Pancreas (tissue), 10 donors: ENCODE data around the gene EFHD2. TPM values are rescaled to one million over a fixed set of nuclear protein-coding genes. Genes with fewer than 3 reads are reported as not detected.
"Not testable (repeated sequence)": the region's sequence is repeated elsewhere in the genome, so short reads cannot be mapped to it uniquely, and the experiment has no call there.

Experiments
- ATAC-seq, 4 donors: fragments of 200-7000 bp; cut with Tn5 transposase; one replicate each; pipeline versions ENCODE4 v1.8.0 to v1.9.1; 2020; ENCODE audit warnings: mild to moderate bottlenecking in 4 of 4, moderate library complexity in 4 of 4
- DNase-seq, 6 donors: peaks; one replicate each; pipeline ENCODE4 v3.0.0-alpha.2; 2020
- FAIRE-seq: peaks from 2 replicates; lab custom pipeline; 2012; peaks lifted over from hg19 to GRCh38; lab: Jason Lieb, UNC
- H3K27ac ChIP-seq, 4 donors: fragments of 200-600 bp; sonication (generic); 1 replicate in 3 of 4; 2 replicates in 1 of 4; pipeline versions ENCODE4 v1.5.0 to v1.8.0; 2020
- H3K27me3 ChIP-seq, 4 donors: fragments of 200-600 bp; one replicate each; pipeline ENCODE4 v1.8.0; 2021
- H3K36me3 ChIP-seq, 3 donors: fragments of 200-600 bp; sonication (generic) in 1 of 3; one replicate each; pipeline versions ENCODE4 v1.5.0 to v1.8.0; 2020 to 2021
- H3K4me1 ChIP-seq, 3 donors: fragments of 200-600 bp; one replicate each; pipeline ENCODE4 v1.8.0; 2021
- H3K4me3 ChIP-seq, 4 donors: fragments of 200-600 bp; sonication (generic) in 2 of 4; one replicate each; pipeline versions ENCODE4 v1.5.0 to v1.8.0; 2020 to 2021
- H3K9me3 ChIP-seq, 4 donors: fragments of 200-600 bp; one replicate each; pipeline ENCODE4 v1.8.0; 2021
- CTCF ChIP-seq, 4 donors: fragments of 200-600 bp; sonication (generic) in 3 of 4; IDR thresholded peaks; one replicate each; pipeline versions ENCODE4 v1.5.0 to v1.8.0; 2021; ENCODE audit warnings: antibody characterized with exemption in 4 of 4
- WGBS, 2 donors: extraction: QIAGEN DNeasy Blood & Tissue Kit; methylation state at CpG; one replicate each; pipeline ENCODE4 v1.1.7; 2013; 5-methylcytosine and 5-hydroxymethylcytosine counted together
- intact Hi-C, 3 donors: fragments of 100-400 bp; cut with DNase I; formaldehyde crosslinking; loops; one replicate each; pipeline versions ENCODE4 v1.11.1 to v1.14.2; 2022
- polyA plus RNA-seq, 2 donors: library from polyadenylated mRNA; stranded (reverse); fragments of 200-250 nt; gene quantifications; one replicate each; pipeline ENCODE4 v1.2.3, GENCODE V29; 2013
- total RNA-seq, 6 donors: library from RNA; stranded (reverse); fragmentation: NEBNext Ultra II Directional in 4 of 6; extraction: Animal tissue kit (Norgen Biotek cat#: 25700) in 4 of 6; gene quantifications; one replicate each; pipeline versions ENCODE4 v1.2.1 to v1.2.4, GENCODE V29; 2021 to 2023
- donor health status: healthy with polysubstance abuse.
- donor health status: DM: no; HTN: no; CAD: no; lungs with moderate emphysema.
- donor health status: DM: no; HTN: no; CAD: no.
- donor health status: control.
- donor health status: control.
- donor health status: Bipolar disorder and iron deficiency.
- donor health status: DM: yes; HTN: yes; CAD: no.
- donor health status: DM: no; HTN: no; CAD: no.
- donor health status: DM: no; HTN: no; CAD: no.
- donor health status: DM: yes; HTN: yes; CAD: no.

EFHD2 gene
- total and polyA plus RNA-seq, 8 donors: 30.5 to 47.4 (median 38.8) TPM

- ATAC-seq: peak in 3 of 4 donors; percentile 11 to 40 (median 14)
- intact Hi-C loops: no loop called here
- H3K27me3 ChIP-seq: no peaks in the 10 kb centered on the region
- TF ChIP-seq CTCF (IDR thresholded peaks at IDR 0.05): no peak
- no peaks in the 10 kb centered on the region for H3K36me3 ChIP-seq
- peak overlapping the region; percentile 4 to 81 (median 52) for H3K27ac ChIP-seq
- H3K4me3 ChIP-seq: peak overlapping the region in 1 of 4 donors; percentile 6
- H3K9me3 ChIP-seq: no peaks in the 10 kb centered on the region
- FAIRE-seq: no peak
- WGBS, 2 donors: 28 to 34% methylated on average over 10 of the region's 10 CpGs
- no peak for DNase-seq
- H3K4me1 ChIP-seq: peaks cover 8 to 39% (median 9%) of the 10 kb centered on the region in 3 donors
Measured at GRCh38 chr1:15459771-15460707, 50.4 kb downstream of the EFHD2 start.

GRCh38 chr1:15460708-15461095 is 51.0 kb downstream of the EFHD2 start:
- H3K27ac ChIP-seq: peak overlapping the region in 3 of 4 donors; percentile 4 to 81 (median 43)
- H3K9me3 ChIP-seq: no peaks in the 10 kb centered on the region
- intact Hi-C loops: no loop called here
- no peaks in the 10 kb centered on the region for H3K27me3 ChIP-seq
- no peak for TF ChIP-seq CTCF (IDR thresholded peaks at IDR 0.05)
- no peak for ATAC-seq
- H3K36me3 ChIP-seq: no peaks in the 10 kb centered on the region
- H3K4me1 ChIP-seq: peaks cover 5 to 39% (median 7%) of the 10 kb centered on the region in 3 donors
- DNase-seq: no peak
- 40 to 50% methylated on average over 9 of the region's 9 CpGs for WGBS, 2 donors
- no peak for FAIRE-seq
- no peak overlapping the region for H3K4me3 ChIP-seq

GRCh38 chr1:15463064-15463800 is 53.5 kb downstream of the EFHD2 start:
- H3K4me1 ChIP-seq: peaks cover 0 to 24% (median 5%) of the 10 kb centered on the region in 3 donors
- peak overlapping the region in 1 of 4 donors; percentile 62 for H3K27ac ChIP-seq

GRCh38 chr1:15463926-15464322 is 54.2 kb downstream of the EFHD2 start:
- Histone ChIP-seq H3K4me1 (peaks cover 0 to 23% (median 5%) of the 10 kb centered on the region in 3 donors), H3K27ac (peak overlapping the region in 1 of 4 donors; percentile 62)
- 68 to 75% methylated on average over 5 of the region's 5 CpGs for WGBS, 2 donors
- FAIRE-seq, H3K27me3 ChIP-seq, H3K9me3 ChIP-seq, H3K36me3 ChIP-seq, intact Hi-C loops, DNase-seq, H3K4me3 ChIP-seq, ATAC-seq: not testable (repeated sequence)

More at GRCh38 chr1:15463064-15463800, 53.5 kb downstream of the EFHD2 start:
- H3K27me3 ChIP-seq, H3K4me3 ChIP-seq, FAIRE-seq, intact Hi-C loops, H3K36me3 ChIP-seq, H3K9me3 ChIP-seq, DNase-seq: not testable (repeated sequence)
- WGBS, 2 donors: 44 to 46% methylated on average over 12 to 14 of the region's 15 CpGs
- peak in 3 of 4 donors; percentile 29 to 48 (median 36) for ATAC-seq

- H3K4me1 ChIP-seq: peaks cover 0 to 8% (median 8%) of the 10 kb centered on the region in 3 donors
- H3K36me3 ChIP-seq: no peaks in the 10 kb centered on the region
- FAIRE-seq (no peak), DNase-seq (no peak), ATAC-seq (no peak)
- intact Hi-C loops: no loop called here
- WGBS, 2 donors: 56 to 65% methylated on average over 7 of the region's 7 CpGs
- no peaks in the 10 kb centered on the region for H3K9me3 ChIP-seq
- H3K27me3 ChIP-seq: no peaks in the 10 kb centered on the region
- H3K27ac ChIP-seq: no peak overlapping the region
- no peak overlapping the region for H3K4me3 ChIP-seq
- TF ChIP-seq CTCF (IDR thresholded peaks at IDR 0.05): no peak
Measured at GRCh38 chr1:15465674-15466073, 56.0 kb downstream of the EFHD2 start.

GRCh38 chr1:15466955-15467625 is 57.4 kb downstream of the EFHD2 start:
- H3K27me3 ChIP-seq, H3K9me3 ChIP-seq, H3K4me1 ChIP-seq, DNase-seq, H3K36me3 ChIP-seq, FAIRE-seq, H3K4me3 ChIP-seq, intact Hi-C loops, ATAC-seq: not testable (repeated sequence)
- peak overlapping the region in 1 of 4 donors; percentile 22 for H3K27ac ChIP-seq
- 59 to 65% methylated on average over 22 of the region's 22 CpGs for WGBS, 2 donors
